NT2/D1 (cell line): ENCODE results near the gene SSH2.

Experiments used
- YY1 ChIP-seq: IDR thresholded peaks from 2 replicates; pipeline ENCODE4 v1.6.1; 2011; ENCODE audit not compliant: insufficient read length, insufficient read depth
- ZNF274 ChIP-seq: IDR thresholded peaks from 2 replicates; pipeline ENCODE4 v1.6.1; 2011; ENCODE audit warnings: mild to moderate bottlenecking, low read depth, low read length

DNA sequence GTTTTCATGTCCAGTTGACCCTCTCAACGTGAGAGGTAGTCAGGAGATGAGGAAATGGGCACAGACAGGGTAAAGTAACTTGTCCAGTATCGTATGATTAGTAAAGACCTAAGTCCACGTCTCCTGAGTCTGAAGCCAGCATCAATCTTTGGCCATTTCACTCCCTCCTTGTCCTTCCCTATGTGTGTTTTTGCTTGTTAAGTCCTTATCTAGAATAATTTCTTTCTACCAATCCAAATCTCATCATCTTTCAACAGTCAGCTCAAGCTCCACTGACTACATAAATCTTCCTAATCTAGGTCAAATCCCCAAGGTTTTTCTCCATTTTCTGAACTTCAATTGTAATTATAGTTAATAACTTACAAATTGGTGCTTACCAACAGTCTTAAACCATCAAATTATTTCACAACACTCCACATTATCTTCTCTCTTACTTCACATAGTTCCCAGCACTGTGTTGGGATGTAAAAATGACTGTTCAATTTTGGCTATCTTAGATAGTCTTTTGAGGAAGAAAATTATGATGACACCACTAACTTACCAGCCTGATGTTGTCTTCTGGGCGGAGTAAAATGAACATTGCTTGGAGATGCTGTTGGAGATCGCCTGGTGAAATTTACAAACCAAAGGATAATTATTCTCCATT lies 235.0 kb downstream of the SSH2 start:
- TF ChIP-seq YY1 = no peak
- TF ChIP-seq ZNF274 = no peak
